Measurements from ENCODE around the gene DCLK2. TPM values are rescaled to one million over a fixed set of nuclear protein-coding genes. Genes with fewer than 3 reads are reported as not detected.

The DCLK2 gene
- total RNA-seq, 3 donors from 2014 or later = 3.4 to 5.2 (median 4.0) TPM

- TF ChIP-seq CTCF (IDR thresholded peaks at IDR 0.05) = no peak
- TF ChIP-seq POLR2AphosphoS5 (IDR thresholded peaks at IDR 0.05) = no peak
- TF ChIP-seq POLR2A (IDR thresholded peaks at IDR 0.05) = no peak
- intact Hi-C loops (cut with DNase I; ENCODE audit: low total_unique reads) = no loop called here
- DNase-seq (ENCODE audit: low spot score in 2 of 2) = no peak
- no peak overlapping the region for H3K4me3 ChIP-seq
- H3K36me3 ChIP-seq = no peaks in the 10 kb centered on the region
- H3K4me1 ChIP-seq = no peaks in the 10 kb centered on the region
- H3K27ac ChIP-seq = no peak overlapping the region
- H3K27me3 ChIP-seq = no peaks in the 10 kb centered on the region
- no peaks in the 10 kb centered on the region for H3K9me3 ChIP-seq
Observed at GRCh38 chr4:150302553-150302952, 224.3 kb downstream of the DCLK2 start.

DNA sequence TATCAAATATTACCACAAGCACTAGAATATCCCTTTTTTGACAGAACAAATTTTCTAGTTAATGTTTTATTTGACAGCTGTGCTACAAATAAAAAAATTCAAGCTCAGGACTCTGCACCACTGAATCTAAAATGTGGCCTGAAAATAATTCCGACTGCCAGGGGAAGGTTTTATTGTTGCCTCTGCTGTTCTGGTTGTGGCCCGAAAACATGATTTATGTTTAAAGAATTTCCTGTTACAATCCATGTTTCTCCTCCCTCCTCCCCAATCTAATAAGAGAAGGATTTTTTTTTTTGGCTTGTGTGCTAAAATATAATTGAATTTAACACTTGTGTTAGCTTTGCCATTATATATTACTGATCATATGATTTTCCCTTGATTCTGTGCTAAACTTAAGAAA lies 227.8 kb downstream of the DCLK2 start:
- H3K36me3 ChIP-seq = no peaks in the 10 kb centered on the region
- no peak overlapping the region for H3K4me3 ChIP-seq
- no peak for DNase-seq (ENCODE audit: low spot score in 2 of 2)
- no peak for TF ChIP-seq POLR2A (IDR thresholded peaks at IDR 0.05)
- TF ChIP-seq POLR2AphosphoS5 (IDR thresholded peaks at IDR 0.05) = no peak
- TF ChIP-seq CTCF (IDR thresholded peaks at IDR 0.05) = no peak
- H3K4me1 ChIP-seq = no peaks in the 10 kb centered on the region
- H3K9me3 ChIP-seq = no peaks in the 10 kb centered on the region
- intact Hi-C loops (cut with DNase I; ENCODE audit: low total_unique reads) = no loop called here
- H3K27ac ChIP-seq = no peak overlapping the region
- no peaks in the 10 kb centered on the region for H3K27me3 ChIP-seq

DNA sequence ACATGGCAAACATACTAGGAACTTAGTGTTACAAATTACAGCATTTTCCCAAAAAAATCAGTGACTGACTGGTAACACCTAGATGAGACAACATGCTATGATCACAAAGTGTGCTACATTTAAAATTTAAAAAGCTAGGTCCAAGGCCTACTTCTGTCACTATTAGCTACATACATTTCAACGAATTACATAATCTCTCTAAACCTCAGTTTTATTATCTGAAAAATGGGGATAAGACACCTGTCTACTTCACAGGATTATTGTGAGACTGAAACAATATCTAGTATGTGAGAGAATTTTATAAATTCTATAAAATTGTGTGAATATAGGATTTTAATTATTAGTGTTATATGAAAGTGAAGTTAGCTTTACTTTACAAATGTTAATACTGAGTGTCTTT lies 228.5 kb downstream of the DCLK2 start:
- Histone ChIP-seq H3K36me3 (no peaks in the 10 kb centered on the region), H3K4me3 (no peak overlapping the region), H3K27ac (no peak overlapping the region), H3K9me3 (no peaks in the 10 kb centered on the region), H3K27me3 (no peaks in the 10 kb centered on the region), H3K4me1 (no peaks in the 10 kb centered on the region)
- intact Hi-C loops (cut with DNase I; ENCODE audit: low total_unique reads) = no loop called here
- no peak for TF ChIP-seq POLR2A (IDR thresholded peaks at IDR 0.05)
- no peak for TF ChIP-seq CTCF (IDR thresholded peaks at IDR 0.05)
- no peak for DNase-seq (ENCODE audit: low spot score in 2 of 2)
